OCI-LY1 (cell line): ENCODE measurements around the gene SFTPB.

Experiments
- H2AFZ ChIP-seq: fragments of 200-600 bp; sonication (generic), shearing (Covaris generic); 2 replicates; pipeline ENCODE4 v1.6.0; 2014; ENCODE audit warnings: antibody characterized with exemption, mild to moderate bottlenecking, low read length
- H3F3A ChIP-seq: fragments of 200-600 bp; sonication (generic), shearing (Covaris generic); 2 replicates; pipeline ENCODE4 v1.6.0; 2014; ENCODE audit warnings: mild to moderate bottlenecking, antibody characterized with exemption, low read length, moderate library complexity; ENCODE audit not compliant: insufficient read depth
- H3K27ac ChIP-seq: fragments of 200-600 bp; sonication (generic); 2 replicates; pipeline ENCODE4 v1.5.1; 2014; ENCODE audit warnings: low read length, mixed run types, mild to moderate bottlenecking, low read depth; ENCODE audit not compliant: poor library complexity, severe bottlenecking
- H3K27me3 ChIP-seq: fragments of 200-600 bp; sonication (generic); 2 replicates; pipeline ENCODE4 v1.6.0; 2014; ENCODE audit warnings: antibody characterized with exemption, mild to moderate bottlenecking, low read length, moderate library complexity; ENCODE audit not compliant: insufficient read depth
- H3K36me3 ChIP-seq: fragments of 200-600 bp; sonication (generic); 2 replicates; pipeline ENCODE4 v1.6.1; 2014; ENCODE audit warnings: mild to moderate bottlenecking, antibody characterized with exemption, low read length, moderate library complexity, mixed read lengths; ENCODE audit not compliant: insufficient read depth
- H3K4me1 ChIP-seq: fragments of 200-600 bp; sonication (generic); 2 replicates; pipeline ENCODE4 v1.5.1; 2014; ENCODE audit warnings: mild to moderate bottlenecking, low read length, moderate library complexity; ENCODE audit not compliant: insufficient read depth, severe bottlenecking
- H3K4me2 ChIP-seq: fragments of 200-600 bp; sonication (generic), shearing (Covaris generic); 2 replicates; pipeline ENCODE4 v1.6.1; 2014; ENCODE audit warnings: low read length
- H3K4me3 ChIP-seq: fragments of 200-600 bp; sonication (generic); 2 replicates; pipeline ENCODE4 v1.5.1; 2014; ENCODE audit warnings: low read length, low read depth, mild to moderate bottlenecking, mixed read lengths; ENCODE audit not compliant: poor library complexity, severe bottlenecking
- H3K79me2 ChIP-seq: fragments of 200-600 bp; shearing (Covaris generic); 2 replicates; pipeline ENCODE4 v1.6.1; 2016; ENCODE audit warnings: mixed run types, low read length, mixed read lengths; ENCODE audit not compliant: insufficient read depth
- H3K9ac ChIP-seq: fragments of 200-600 bp; sonication (generic), shearing (Covaris generic); 2 replicates; pipeline ENCODE4 v1.6.1; 2014; ENCODE audit warnings: mild to moderate bottlenecking, low read length, mixed read lengths
- H3K9me2 ChIP-seq: fragments of 200-600 bp; sonication (generic), shearing (Covaris generic); 2 replicates; pipeline ENCODE4 v1.6.1; 2014; ENCODE audit warnings: low read depth, mild to moderate bottlenecking, low read length, mixed read lengths
- H3K9me3 ChIP-seq: fragments of 200-600 bp; shearing (Covaris generic); 2 replicates; pipeline ENCODE4 v1.6.1; 2014; ENCODE audit warnings: low read length, mixed read lengths
- H4K20me1 ChIP-seq: fragments of 200-600 bp; sonication (generic), shearing (Covaris generic); 2 replicates; pipeline ENCODE4 v1.6.0; 2016; ENCODE audit warnings: mild to moderate bottlenecking, low read length; ENCODE audit not compliant: insufficient read depth
- CTCF ChIP-seq: fragments of 200-600 bp; sonication (generic), shearing (Covaris generic); IDR thresholded peaks from 2 replicates; pipeline ENCODE4 v1.5.1; 2017; ENCODE audit warnings: mild to moderate bottlenecking, antibody characterized with exemption, low read length, moderate library complexity, mixed read lengths
- EZH2 ChIP-seq: fragments of 200-600 bp; sonication (generic), shearing (Covaris generic); IDR thresholded peaks from 2 replicates; pipeline ENCODE4 v1.8.0; 2017; ENCODE audit warnings: borderline replicate concordance, mixed run types, mild to moderate bottlenecking, antibody characterized with exemption, low read length, moderate library complexity, mixed read lengths

The SFTPB gene

DNA sequence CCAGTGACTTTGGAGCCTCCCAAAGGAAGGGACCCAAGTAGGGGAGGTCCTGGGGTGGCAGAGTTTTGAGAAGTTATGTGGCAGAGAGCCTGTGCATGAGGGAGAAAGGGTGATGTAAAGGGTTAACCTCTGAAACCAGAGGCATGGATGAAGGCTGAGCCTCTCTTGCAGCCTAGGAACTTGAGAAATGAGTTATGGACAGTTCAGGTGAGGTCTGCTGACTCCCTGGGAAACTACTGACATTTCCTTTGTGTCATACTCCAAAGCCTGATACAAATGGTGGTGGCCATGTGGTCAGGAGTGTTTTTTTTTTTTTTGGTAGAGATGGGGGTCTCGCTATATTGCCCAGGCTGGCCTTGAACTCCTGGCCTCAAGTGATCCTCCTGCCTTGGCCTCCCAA, 13.8 kb upstream of the SFTPB start:
- Histone ChIP-seq H2AFZ (no peak overlapping the region), H3K27ac (no peak overlapping the region), H3K9me2 (no peaks in the 10 kb centered on the region), H3K4me3 (no peak overlapping the region), H3K79me2 (no peaks in the 10 kb centered on the region), H3K9ac (no peak overlapping the region), H3F3A (no peaks in the 10 kb centered on the region), H3K4me2 (no peak overlapping the region), H3K9me3 (no peaks in the 10 kb centered on the region), H3K4me1 (peaks cover 3% of the 10 kb centered on the region), H4K20me1 (no peaks in the 10 kb centered on the region), H3K36me3 (no peaks in the 10 kb centered on the region), H3K27me3 (no peaks in the 10 kb centered on the region)
- TF ChIP-seq EZH2 (no peak), CTCF (no peak)

- TF ChIP-seq EZH2 = no peak
- TF ChIP-seq CTCF = no peak
- Histone ChIP-seq H3K79me2 (no peaks in the 10 kb centered on the region), H2AFZ (no peak overlapping the region), H3K4me1 (peaks cover 3% of the 10 kb centered on the region), H3K27ac (no peak overlapping the region), H3K4me3 (no peak overlapping the region), H3K9me2 (no peaks in the 10 kb centered on the region), H3F3A (no peaks in the 10 kb centered on the region), H3K27me3 (no peaks in the 10 kb centered on the region), H3K9ac (no peak overlapping the region), H3K4me2 (no peak overlapping the region), H4K20me1 (no peaks in the 10 kb centered on the region), H3K36me3 (no peaks in the 10 kb centered on the region), H3K9me3 (no peaks in the 10 kb centered on the region)
Observed at GRCh38 chr2:85681372-85681763, 13.4 kb upstream of the SFTPB start.

- TF ChIP-seq EZH2 (no peak), CTCF (no peak)
- Histone ChIP-seq H3K4me3 (no peak overlapping the region), H4K20me1 (no peaks in the 10 kb centered on the region), H3K9ac (no peak overlapping the region), H3K4me1 (peaks cover 3% of the 10 kb centered on the region), H3F3A (no peaks in the 10 kb centered on the region), H3K9me3 (no peaks in the 10 kb centered on the region), H3K9me2 (no peaks in the 10 kb centered on the region), H3K27ac (no peak overlapping the region), H2AFZ (no peak overlapping the region), H3K36me3 (no peaks in the 10 kb centered on the region), H3K4me2 (no peak overlapping the region), H3K27me3 (no peaks in the 10 kb centered on the region), H3K79me2 (no peaks in the 10 kb centered on the region)
Observed at GRCh38 chr2:85680707-85681371, 12.8 kb upstream of the SFTPB start.
